GM10266 (cell line): ENCODE results near the gene ZNF207.
"Not testable (repeated sequence)": the region's sequence is repeated elsewhere in the genome, so short reads cannot be mapped to it uniquely, and the experiment has no call there.

Source experiments
- DNase-seq: peaks from one replicate; pipeline ENCODE4 v3.0.0; 2012; ENCODE audit errors: extremely low spot score
- TF ChIP-seq, protein P1 (sequence below): IDR thresholded peaks from 2 replicates; pipeline ENCODE4 v1.5.1; 2012; ENCODE audit warnings: mild to moderate bottlenecking, low read depth; ENCODE audit not compliant: control insufficient read depth, insufficient read depth; ENCODE audit errors: missing control alignments

ZNF207 gene

DNA sequence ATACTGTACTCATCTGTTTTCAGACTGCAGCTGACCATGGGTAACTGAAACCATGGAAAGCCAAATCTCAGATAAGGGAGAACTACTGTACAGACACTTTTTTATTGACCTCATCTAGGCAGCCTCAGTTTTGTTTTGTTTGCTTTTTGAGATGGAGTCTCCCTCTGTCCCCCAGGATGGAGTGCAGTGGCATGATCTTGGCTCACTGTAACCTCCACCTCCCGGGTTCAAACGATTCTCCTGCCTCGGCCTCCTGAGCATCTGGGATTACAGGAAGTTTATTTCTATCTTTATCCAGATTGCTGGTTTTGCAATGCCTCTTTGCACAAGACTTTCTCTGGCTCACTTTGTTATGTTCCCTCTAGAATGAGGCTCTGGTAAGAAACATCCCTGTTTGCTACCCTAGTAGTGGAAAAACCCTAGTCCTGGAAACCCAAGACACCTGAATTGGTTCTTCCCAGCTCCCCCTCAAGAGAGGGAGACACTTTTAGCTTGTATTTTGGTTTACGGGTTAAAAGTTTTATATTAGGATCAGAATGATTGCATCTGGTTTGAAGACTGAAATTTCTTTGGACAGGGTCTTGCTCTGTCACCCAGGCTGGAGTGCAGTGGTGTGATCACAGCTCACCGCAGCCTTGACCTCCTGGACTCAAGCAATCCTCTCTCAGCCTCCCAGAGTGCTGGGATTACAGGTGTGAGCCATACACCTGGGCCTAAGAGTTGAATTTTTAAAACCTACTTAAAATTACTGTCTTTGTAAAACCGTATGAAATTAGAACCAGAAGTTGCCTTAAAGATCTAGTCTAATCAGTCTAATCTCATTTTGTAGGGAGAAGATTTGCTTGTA, 38.9 kb downstream of the ZNF207 start:
- no peak for DNase-seq
- TF ChIP-seq, protein P1, sequence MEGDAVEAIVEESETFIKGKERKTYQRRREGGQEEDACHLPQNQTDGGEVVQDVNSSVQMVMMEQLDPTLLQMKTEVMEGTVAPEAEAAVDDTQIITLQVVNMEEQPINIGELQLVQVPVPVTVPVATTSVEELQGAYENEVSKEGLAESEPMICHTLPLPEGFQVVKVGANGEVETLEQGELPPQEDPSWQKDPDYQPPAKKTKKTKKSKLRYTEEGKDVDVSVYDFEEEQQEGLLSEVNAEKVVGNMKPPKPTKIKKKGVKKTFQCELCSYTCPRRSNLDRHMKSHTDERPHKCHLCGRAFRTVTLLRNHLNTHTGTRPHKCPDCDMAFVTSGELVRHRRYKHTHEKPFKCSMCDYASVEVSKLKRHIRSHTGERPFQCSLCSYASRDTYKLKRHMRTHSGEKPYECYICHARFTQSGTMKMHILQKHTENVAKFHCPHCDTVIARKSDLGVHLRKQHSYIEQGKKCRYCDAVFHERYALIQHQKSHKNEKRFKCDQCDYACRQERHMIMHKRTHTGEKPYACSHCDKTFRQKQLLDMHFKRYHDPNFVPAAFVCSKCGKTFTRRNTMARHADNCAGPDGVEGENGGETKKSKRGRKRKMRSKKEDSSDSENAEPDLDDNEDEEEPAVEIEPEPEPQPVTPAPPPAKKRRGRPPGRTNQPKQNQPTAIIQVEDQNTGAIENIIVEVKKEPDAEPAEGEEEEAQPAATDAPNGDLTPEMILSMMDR: no peak

DNA sequence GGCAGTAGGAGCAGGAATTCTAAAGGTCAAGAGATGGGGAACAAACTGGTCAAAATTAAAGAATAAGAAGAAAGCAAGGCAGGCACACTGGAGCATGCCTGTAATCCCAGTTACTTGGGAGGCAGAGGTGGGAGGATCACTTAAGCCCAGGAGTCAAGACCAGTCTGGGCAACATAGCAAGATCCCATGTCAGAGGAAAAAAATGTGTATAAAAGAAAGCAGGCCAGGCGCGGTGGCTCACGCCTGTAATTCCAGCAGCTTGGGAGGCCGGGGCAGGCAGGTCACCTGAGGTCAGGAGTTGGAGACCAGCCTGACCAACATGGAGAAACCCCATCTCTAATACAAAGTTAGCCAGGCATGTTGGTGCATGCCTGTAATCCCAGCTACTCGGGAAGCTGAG, 43.9 kb downstream of the ZNF207 start:
- TF ChIP-seq, protein P1: no peak
- DNase-seq: no peak

DNA sequence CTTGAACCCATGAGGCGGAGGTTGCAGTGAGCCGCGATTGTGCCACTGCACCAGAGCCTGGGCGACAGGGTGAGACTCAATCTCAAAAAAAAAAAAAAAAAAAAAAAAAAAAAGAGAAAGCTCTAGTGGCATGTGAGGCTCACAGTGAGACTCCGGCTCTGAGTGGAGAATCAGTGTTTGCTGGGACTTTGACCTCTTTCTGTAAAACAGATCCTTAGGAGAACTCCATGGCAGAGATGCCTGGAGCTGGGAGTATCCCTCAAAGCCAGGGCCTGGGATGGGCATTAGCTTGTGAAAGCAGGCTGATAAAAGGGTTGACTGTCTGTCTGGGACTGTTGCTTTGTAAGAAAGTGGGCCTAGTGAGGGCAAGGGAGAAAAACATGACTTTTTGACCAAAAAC, 46.4 kb downstream of the ZNF207 start:
- DNase-seq: no peak
- TF ChIP-seq, protein P1: no peak

DNA sequence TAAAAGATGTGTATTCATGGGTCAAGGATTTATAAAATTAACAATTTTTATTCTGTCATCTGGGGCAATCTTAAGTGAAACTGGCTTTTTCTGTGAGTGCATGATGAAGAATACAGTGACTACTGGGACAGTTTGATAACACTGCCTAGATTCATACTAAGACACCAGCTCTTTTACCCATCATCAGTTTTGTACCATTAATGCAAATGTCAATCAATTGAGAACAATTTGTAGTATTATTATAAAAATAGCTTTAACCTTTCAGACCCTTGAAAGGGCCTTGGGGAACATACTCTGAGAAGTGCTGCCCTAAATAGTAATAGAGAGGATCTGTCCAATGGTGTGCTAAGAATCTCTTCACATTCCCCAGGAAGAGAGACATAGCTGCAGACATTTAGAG, 49.0 kb downstream of the ZNF207 start:
- DNase-seq: no peak
- TF ChIP-seq, protein P1: no peak

DNA sequence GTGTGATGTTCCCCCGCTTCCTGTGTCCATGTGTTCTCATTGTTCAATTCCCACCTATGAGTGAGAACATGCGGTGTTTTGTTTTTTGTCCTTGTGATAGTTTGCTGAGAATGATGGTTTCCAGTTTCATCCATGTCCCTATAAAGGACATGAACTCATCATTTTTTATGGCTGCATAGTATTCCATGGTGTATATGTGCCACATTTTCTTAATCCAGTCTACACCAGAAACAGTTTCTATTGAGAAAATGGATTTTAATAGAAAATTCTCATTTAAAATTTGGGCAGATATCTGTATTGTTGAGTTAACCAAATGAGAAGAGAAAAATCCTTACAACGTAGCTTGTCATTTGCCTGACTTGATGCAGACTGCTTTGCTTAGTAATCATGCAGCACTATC, 60.1 kb downstream of the ZNF207 start:
- DNase-seq: not testable (repeated sequence)

DNA sequence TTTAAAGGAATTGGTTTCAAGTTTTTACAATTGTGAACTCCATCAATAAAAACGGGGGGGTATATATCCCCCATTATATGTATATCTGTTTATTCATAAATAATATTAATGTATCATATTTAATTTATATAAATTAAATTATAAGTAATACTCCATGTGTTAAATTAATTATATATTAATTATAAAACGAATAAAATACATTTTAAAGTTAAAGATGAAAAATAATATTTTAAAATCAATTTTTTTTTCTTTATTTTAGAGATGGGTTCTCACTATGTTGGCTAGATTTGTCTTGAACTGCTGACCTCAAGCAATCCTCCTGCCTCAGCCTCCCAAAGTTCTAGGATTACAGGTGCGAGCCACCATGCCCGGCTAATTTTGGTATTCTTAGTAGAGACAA, 76.9 kb downstream of the ZNF207 start:
- no peak for DNase-seq
- TF ChIP-seq, protein P1: no peak

DNA sequence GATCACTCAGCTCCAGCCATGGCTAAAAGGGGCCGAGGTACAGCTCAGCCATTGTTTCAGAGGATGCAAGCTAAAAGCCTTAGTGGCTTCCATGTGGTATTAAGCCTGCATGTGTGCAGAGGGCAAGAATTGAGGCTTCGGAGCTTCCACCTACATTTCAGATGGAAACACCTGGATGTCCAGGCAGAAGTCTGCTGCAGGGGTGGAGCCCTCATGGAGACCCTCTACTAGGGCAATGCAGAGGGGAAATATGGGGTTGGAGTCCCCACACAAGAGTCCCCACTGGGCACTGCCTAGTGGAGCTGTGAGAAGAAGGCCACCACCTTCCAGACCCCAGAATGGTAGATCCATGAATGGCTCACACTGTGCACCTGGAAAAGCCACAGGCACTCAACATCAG, 79.6 kb downstream of the ZNF207 start:
- TF ChIP-seq, protein P1: no peak
- no peak for DNase-seq
